Heart left ventricle (tissue), 16 donors: ENCODE results near the gene CDCA5. TPM values are rescaled to one million over a fixed set of nuclear protein-coding genes. Genes with fewer than 3 reads are reported as not detected.

ENCODE experiments used
- ATAC-seq, 4 donors: fragments of 200-7000 bp; cut with Tn5 transposase; one replicate each; pipeline ENCODE4 v1.9.1; 2020 to 2022; ENCODE audit warnings: moderate library complexity in 4 of 4, mild to moderate bottlenecking in 3 of 4, moderate number of reproducible peaks in 1 of 4
- DNase-seq, 5 donors: peaks; one replicate each; pipeline ENCODE4 v3.0.0-alpha.2; 2020
- H3K27ac ChIP-seq, 12 donors: fragments of 200-600 bp; sonication (generic) in 4 of 12; one replicate each; pipeline versions ENCODE4 v1.5.0 to v1.8.0; 2016 to 2022; ENCODE audit warnings: mild to moderate bottlenecking in 2 of 12
- H3K27me3 ChIP-seq, 9 donors: fragments of 200-600 bp; sonication (generic) in 2 of 9; one replicate each; pipeline versions ENCODE4 v1.5.1 to v1.8.0; 2016 to 2022; ENCODE audit warnings: mild to moderate bottlenecking in 3 of 9
- H3K36me3 ChIP-seq, 9 donors: fragments of 200-600 bp; sonication (generic) in 2 of 9; one replicate each; pipeline versions ENCODE4 v1.5.0 to v1.8.0; 2018 to 2022; ENCODE audit warnings: mild to moderate bottlenecking in 2 of 9
- H3K4me1 ChIP-seq, 12 donors: fragments of 200-600 bp; sonication (generic) in 4 of 12; one replicate each; pipeline versions ENCODE4 v1.5.0 to v1.8.0; 2016 to 2022; ENCODE audit warnings: mild to moderate bottlenecking in 3 of 12
- H3K4me3 ChIP-seq, 12 donors: fragments of 200-600 bp; sonication (generic) in 4 of 12; one replicate each; pipeline versions ENCODE4 v1.5.0 to v1.8.0; 2017 to 2022; ENCODE audit warnings: mild to moderate bottlenecking in 9 of 12, moderate library complexity in 4 of 12
- H3K9me3 ChIP-seq, 12 donors: fragments of 200-600 bp; sonication (generic) in 4 of 12; one replicate each; pipeline versions ENCODE4 v1.5.0 to v1.8.0; 2016 to 2022; ENCODE audit warnings: mild to moderate bottlenecking in 1 of 12
- POLR2A ChIP-seq, 2 donors: fragments of 450-650 bp; IDR thresholded peaks; one replicate each; pipeline ENCODE4 v1.6.1; 2017; ENCODE audit warnings: antibody characterized with exemption in 2 of 2, mild to moderate bottlenecking in 2 of 2, moderate library complexity in 2 of 2
- WGBS, 4 donors: extraction: QIAGEN DNeasy Blood & Tissue Kit in 2 of 4; methylation state at CpG; one replicate each; pipeline versions ENCODE4 v1.1.5 to v1.1.7; 2013 to 2018; 5-methylcytosine and 5-hydroxymethylcytosine counted together
- intact Hi-C, 10 donors: fragments of 100-400 bp; cut with DNase I; formaldehyde crosslinking; loops; one replicate each; pipeline versions ENCODE4 v1.11.1 to v1.14.2; 2022
- polyA plus RNA-seq, 2 donors: library from polyadenylated mRNA; stranded (reverse); fragments of 200-250 nt; gene quantifications; one replicate each; pipeline ENCODE4 v1.2.3, GENCODE V29; 2013
- total RNA-seq, 9 donors: library from RNA; depleted of rRNA in 2 of 9; stranded (reverse); fragments of >200 nt in 2 of 9; fragmentation: NEBNext Ultra II Directional in 3 of 9; extraction: Animal tissue kit (Norgen Biotek cat#: 25700) in 3 of 9; gene quantifications; one replicate each; pipeline versions ENCODE4 v1.1.0 to v1.2.4, GENCODE V29; 2016 to 2023
- TF ChIP-seq, protein P1 (sequence below), 12 donors: fragments of 200-600 bp; sonication (generic) in 4 of 12; IDR thresholded peaks; one replicate each; pipeline versions ENCODE4 v1.5.0 to v1.8.0; 2018 to 2022; ENCODE audit warnings: antibody characterized with exemption in 12 of 12, mild to moderate bottlenecking in 5 of 12
- donor health status: ischemic (EF 13 %, LVEDD 7.1; RV severe dilation, severe dysfunction).
- donor health status: healthy with polysubstance abuse.
- donor health status: DM: no; HTN: yes; CAD: no.
- donor health status: DM: no; HTN: no; CAD: no.
- donor health status: ischemic (EF 25% LVEDD 6.9; RV normal size, moderate dysfunction).
- donor health status: ischemic (EF 25% LVEDD 5.7; RV mildly dilated, moderate dysfunction).
- donor health status: healthy.
- donor health status: DM: yes; HTN: yes; CAD: no.
- donor health status: ischemic (EF 35%, LVEDD 5.7; RV mildly dilated, moderate dysfunction).
- donor health status: nonischemic (EF 11% LVEDD 7.7; RV severe dilation, severe dysfunction).
- donor health status: DM: yes; HTN: yes; CAD: no.
- donor health status: PGD.
- donor health status: ischemic (EF 29% LVEDD 5.4; RV normal size, mild dysfunction).
- donor health status: nonischemic (EF 23%, LVEDD 6.1; RV moderate dilation, normal function).

Gene CDCA5
- total and polyA plus RNA-seq, 11 donors, result 0.38 to 11.6 (median 0.81) TPM

GRCh38 chr11:65131895-65132237 lies 48.0 kb upstream of the CDCA5 start:
- no peaks in the 10 kb centered on the region for H3K9me3 ChIP-seq
- WGBS, 4 donors, result 83 to 89% (median 85%) methylated on average over 5 to 6 of the region's 6 CpGs
- no peaks in the 10 kb centered on the region for H3K27me3 ChIP-seq
- TF ChIP-seq POLR2A (IDR thresholded peaks at IDR 0.05), result no peak
- TF ChIP-seq, protein P1, sequence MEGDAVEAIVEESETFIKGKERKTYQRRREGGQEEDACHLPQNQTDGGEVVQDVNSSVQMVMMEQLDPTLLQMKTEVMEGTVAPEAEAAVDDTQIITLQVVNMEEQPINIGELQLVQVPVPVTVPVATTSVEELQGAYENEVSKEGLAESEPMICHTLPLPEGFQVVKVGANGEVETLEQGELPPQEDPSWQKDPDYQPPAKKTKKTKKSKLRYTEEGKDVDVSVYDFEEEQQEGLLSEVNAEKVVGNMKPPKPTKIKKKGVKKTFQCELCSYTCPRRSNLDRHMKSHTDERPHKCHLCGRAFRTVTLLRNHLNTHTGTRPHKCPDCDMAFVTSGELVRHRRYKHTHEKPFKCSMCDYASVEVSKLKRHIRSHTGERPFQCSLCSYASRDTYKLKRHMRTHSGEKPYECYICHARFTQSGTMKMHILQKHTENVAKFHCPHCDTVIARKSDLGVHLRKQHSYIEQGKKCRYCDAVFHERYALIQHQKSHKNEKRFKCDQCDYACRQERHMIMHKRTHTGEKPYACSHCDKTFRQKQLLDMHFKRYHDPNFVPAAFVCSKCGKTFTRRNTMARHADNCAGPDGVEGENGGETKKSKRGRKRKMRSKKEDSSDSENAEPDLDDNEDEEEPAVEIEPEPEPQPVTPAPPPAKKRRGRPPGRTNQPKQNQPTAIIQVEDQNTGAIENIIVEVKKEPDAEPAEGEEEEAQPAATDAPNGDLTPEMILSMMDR (IDR thresholded peaks at IDR 0.05), result no peak
- no peak for DNase-seq
- H3K36me3 ChIP-seq, result peaks cover 0 to 63% (median 60%) of the 10 kb centered on the region in 9 donors
- peaks cover 0 to 34% (median 26%) of the 10 kb centered on the region in 12 donors for H3K4me1 ChIP-seq
- H3K27ac ChIP-seq, result no peak overlapping the region
- no peak for ATAC-seq
- H3K4me3 ChIP-seq, result no peak overlapping the region
- intact Hi-C loops, result no loop called here

DNA sequence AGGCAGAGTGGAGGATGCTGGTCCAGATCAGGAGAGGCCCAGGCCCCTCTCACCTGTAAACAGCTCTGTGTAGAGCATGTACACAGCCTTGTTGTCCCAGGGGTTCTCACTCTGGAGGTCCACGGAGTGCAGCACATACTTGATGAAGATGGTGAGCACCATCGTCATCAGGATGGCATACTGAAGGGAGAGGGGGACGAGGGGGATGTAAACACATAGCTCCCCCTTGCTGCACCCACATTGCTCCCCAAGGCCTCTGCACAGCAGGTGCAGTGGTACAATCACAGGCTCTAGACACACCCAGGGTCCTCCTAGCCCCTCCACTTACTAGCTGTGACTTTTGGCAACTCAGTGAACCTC lies 47.6 kb upstream of the CDCA5 start:
- WGBS, 4 donors, result 70 to 90% (median 83%) methylated on average over 2 to 3 of the region's 3 CpGs
- peaks cover 0 to 34% (median 26%) of the 10 kb centered on the region in 12 donors for H3K4me1 ChIP-seq
- peaks cover 0 to 67% (median 65%) of the 10 kb centered on the region in 9 donors for H3K36me3 ChIP-seq
- no peak overlapping the region for H3K27ac ChIP-seq
- no peak overlapping the region for H3K4me3 ChIP-seq
- H3K9me3 ChIP-seq, result no peaks in the 10 kb centered on the region
- DNase-seq (no peak), ATAC-seq (no peak)
- no peak for TF ChIP-seq POLR2A (IDR thresholded peaks at IDR 0.05)
- TF ChIP-seq, protein P1 (IDR thresholded peaks at IDR 0.05), result no peak
- H3K27me3 ChIP-seq, result no peaks in the 10 kb centered on the region
- intact Hi-C loops, result no loop called here

GRCh38 chr11:65130631-65131416 lies 47.0 kb upstream of the CDCA5 start:
- 83 to 89% (median 85%) methylated on average over 16 to 19 of the region's 19 CpGs for WGBS, 4 donors
- Histone ChIP-seq H3K4me3 (no peak overlapping the region), H3K9me3 (no peaks in the 10 kb centered on the region), H3K4me1 (peaks cover 0 to 30% (median 24%) of the 10 kb centered on the region in 12 donors), H3K27me3 (no peaks in the 10 kb centered on the region), H3K36me3 (peaks cover 0 to 73% (median 71%) of the 10 kb centered on the region in 9 donors), H3K27ac (no peak overlapping the region)
- intact Hi-C loops, result no loop called here
- ATAC-seq (no peak), DNase-seq (no peak)
- TF ChIP-seq, protein P1 (IDR thresholded peaks at IDR 0.05), result no peak
- TF ChIP-seq POLR2A (IDR thresholded peaks at IDR 0.05), result no peak

GRCh38 chr11:65129649-65130441 lies 46.0 kb upstream of the CDCA5 start:
- DNase-seq (peak in 1 of 5 donors; percentile 15), ATAC-seq (no peak)
- H3K4me1 ChIP-seq, result peaks cover 0 to 22% (median 17%) of the 10 kb centered on the region in 12 donors
- H3K27me3 ChIP-seq, result no peaks in the 10 kb centered on the region
- intact Hi-C loops, result loop anchor here in 1 of 10 donors (10.0 kb wide), 1 partner anchor 205 kb away; the partner anchor contains the start of gene PPP2R5B
- H3K36me3 ChIP-seq, result peaks cover 0 to 83% (median 80%) of the 10 kb centered on the region in 9 donors
- no peak overlapping the region for H3K4me3 ChIP-seq
- no peaks in the 10 kb centered on the region for H3K9me3 ChIP-seq
- WGBS, 4 donors, result 73 to 91% (median 88%) methylated on average over 13 of the region's 13 CpGs
- no peak overlapping the region for H3K27ac ChIP-seq
- TF ChIP-seq, protein P1 (IDR thresholded peaks at IDR 0.05), result no peak
- no peak for TF ChIP-seq POLR2A (IDR thresholded peaks at IDR 0.05)
